ENCODE results near the gene HSFX2. TPM values are rescaled to one million over a fixed set of nuclear protein-coding genes. Genes with fewer than 3 reads are reported as not detected.
"Not testable (repeated sequence)": the region's sequence is repeated elsewhere in the genome, so short reads cannot be mapped to it uniquely, and the experiment has no call there.

HSFX2 gene
- total RNA-seq, 4 donors from 2014 or later, result 0.65 to 0.68 TPM; not detected in 2

DNA sequence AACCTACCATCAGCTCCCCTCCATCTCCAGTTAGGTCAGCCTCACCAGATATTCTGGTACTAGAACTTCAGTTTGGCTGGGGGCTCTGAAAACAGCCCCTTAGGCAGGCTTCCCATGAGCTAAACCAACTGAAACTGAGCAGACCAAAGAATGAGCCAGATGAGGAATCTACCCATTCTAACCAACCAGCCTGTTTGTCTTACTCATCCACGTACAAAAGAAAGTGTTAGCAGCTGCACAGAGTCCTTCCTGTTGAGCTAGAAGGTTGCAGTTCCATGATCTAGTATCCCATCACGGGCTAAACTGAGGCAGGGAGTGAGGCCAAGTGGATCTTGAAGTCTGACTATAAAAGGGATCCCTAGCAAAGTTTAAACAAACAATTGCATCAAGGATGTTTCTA lies 25.3 kb downstream of the HSFX2 start:
- TF ChIP-seq, protein P1, sequence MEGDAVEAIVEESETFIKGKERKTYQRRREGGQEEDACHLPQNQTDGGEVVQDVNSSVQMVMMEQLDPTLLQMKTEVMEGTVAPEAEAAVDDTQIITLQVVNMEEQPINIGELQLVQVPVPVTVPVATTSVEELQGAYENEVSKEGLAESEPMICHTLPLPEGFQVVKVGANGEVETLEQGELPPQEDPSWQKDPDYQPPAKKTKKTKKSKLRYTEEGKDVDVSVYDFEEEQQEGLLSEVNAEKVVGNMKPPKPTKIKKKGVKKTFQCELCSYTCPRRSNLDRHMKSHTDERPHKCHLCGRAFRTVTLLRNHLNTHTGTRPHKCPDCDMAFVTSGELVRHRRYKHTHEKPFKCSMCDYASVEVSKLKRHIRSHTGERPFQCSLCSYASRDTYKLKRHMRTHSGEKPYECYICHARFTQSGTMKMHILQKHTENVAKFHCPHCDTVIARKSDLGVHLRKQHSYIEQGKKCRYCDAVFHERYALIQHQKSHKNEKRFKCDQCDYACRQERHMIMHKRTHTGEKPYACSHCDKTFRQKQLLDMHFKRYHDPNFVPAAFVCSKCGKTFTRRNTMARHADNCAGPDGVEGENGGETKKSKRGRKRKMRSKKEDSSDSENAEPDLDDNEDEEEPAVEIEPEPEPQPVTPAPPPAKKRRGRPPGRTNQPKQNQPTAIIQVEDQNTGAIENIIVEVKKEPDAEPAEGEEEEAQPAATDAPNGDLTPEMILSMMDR (IDR thresholded peaks at IDR 0.05; ENCODE audit: low read depth), result no peak

DNA sequence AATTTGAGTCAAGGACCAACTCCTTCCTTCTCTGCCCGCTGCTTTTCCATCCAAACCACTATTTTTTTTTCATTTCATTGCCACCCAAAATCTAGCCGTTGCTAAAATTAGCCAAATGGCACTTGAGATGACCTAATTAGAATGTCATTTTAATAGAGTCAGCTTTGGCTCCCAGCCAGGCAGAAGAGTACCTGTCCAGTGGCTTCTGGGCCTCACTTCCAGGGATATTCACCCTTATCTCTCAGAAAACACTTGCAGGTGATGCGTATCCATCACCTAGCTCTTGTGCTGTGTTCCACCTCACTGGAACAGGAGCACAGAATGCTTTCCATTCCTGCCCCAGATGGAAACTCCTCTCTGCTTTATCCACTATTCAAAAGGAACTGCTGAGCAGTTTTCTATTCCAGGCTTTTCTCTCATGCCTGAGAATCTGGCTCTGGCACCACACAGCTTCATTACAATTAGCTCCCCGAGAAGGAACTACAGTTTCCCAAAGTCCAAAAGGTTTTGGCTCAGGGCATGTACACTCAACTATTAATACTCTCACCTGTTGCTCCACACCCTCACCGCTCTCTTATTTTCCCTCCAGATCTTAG lies 26.3 kb downstream of the HSFX2 start:
- TF ChIP-seq, protein P1 (IDR thresholded peaks at IDR 0.05; ENCODE audit: low read depth), result no peak

DNA sequence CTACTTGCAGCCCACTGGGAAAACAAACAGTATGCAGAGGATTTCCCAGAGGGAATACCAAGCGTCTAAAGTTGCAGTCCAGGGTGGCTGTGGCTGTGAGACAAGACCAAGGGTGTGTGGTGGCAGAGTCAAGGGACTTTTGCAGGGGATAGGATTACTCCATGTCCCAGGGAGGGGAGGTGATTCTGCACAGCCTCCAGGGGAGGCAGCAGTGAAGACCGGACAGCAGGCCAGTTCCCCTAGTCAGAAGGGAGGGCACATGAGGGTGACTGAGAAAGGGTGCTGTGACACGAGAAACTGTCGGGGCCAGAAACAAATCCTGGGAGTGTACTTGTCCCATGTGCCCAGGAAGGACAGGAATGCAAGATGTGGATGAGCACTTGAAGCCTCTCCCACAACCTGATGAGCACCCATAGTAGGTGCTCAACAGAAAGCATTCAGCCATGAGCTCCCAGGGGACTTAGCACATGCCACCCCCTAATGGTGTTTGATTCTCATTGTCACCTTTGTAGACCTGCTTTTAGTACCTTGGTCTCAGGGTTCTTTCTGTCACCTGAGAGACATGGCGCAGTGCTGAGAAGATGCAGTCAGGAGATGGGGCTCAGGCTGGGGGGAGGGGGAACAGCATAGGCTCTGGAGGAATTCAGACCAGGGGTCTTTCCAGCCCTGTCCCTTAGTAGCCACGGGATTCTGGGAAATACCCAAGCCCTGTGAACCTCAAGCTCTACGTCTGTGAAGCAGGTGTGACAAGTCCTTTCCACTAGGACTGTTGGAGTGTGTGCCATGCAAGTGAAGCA lies 27.3 kb downstream of the HSFX2 start:
- TF ChIP-seq, protein P1 (IDR thresholded peaks at IDR 0.05; ENCODE audit: low read depth), result no peak

DNA sequence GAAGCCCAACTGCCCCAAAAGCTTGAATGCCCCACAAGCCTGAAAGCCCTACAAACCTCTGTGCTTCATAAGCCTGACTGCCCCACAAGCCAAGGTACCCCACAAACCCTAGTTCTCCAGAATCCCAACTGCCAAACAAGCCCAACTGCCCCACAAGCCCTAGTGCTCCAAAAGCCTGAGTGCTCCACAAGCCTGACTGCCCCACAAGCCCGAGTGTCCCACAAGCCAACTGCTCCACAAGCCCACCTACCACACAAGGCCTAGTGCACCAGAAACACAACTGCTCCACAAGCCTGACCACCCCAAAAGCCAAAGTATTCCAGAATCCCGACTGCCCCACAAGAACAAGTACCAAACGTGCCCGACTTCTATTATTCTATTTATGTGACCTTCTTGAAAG lies 31.8 kb downstream of the HSFX2 start:
- TF ChIP-seq, protein P1 (IDR thresholded peaks at IDR 0.05; ENCODE audit: low read depth), result no peak

DNA sequence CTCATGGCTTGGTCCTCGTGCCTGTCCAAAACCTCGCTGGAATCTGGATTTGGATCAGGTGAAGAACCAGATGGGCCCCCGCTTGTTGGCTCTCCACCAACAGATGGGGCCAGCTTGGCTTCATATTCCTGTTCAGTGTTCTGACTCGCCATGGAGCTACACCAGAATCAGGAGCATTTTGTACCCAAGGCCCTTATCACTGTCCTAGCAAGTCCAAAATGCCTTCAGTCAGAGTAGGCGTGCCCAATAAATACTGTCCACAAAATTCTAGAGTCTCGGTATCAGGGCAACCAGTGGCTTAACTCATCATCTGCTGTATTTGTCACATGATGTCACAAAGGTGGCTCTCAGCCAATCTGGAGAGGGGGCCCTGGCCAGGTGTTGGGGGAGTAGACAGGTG lies 45.4 kb downstream of the HSFX2 start, which contains the start of gene HSFX3:
Gene HSFX3, minus strand, starts transcription at position 224 of the 400 bp plus-strand sequence. Its CDS starts 72 bp downstream, at position 152.
- TF ChIP-seq, protein P1 (IDR thresholded peaks at IDR 0.05; ENCODE audit: low read depth), result not testable (repeated sequence)

Other genes starting within 250 kb of the HSFX2 start
- 10 to 100 TPM; 55.8 to 73.1 (median 56.8) TPM for gene IDS, start 90.0 kb downstream of the HSFX2 start, total RNA-seq
- 10 to 100 TPM in 2 of 4 donors, 1 to 10 TPM in 2; 7.6 to 16.8 (median 12.3) TPM for gene EOLA1, start 54.3 kb downstream of the HSFX2 start, total RNA-seq
- gene HSFX3, start 45.4 kb downstream of the HSFX2 start, total RNA-seq, result not detected
- gene MAGEA9B, start 7.9 kb downstream of the HSFX2 start, total RNA-seq, result not detected
- 10 to 100 TPM; 15.1 to 20.2 (median 18.9) TPM for gene TMEM185A, start 36.5 kb upstream of the HSFX2 start, total RNA-seq
- not detected for gene MAGEA11, start 116.7 kb upstream of the HSFX2 start, total RNA-seq
- 1 to 10 TPM in 2 of 4 donors, under 1 TPM in 2; 0.33 to 1.7 (median 0.83) TPM for gene HSFX1, start 178.8 kb upstream of the HSFX2 start, total RNA-seq
- not detected for gene MAGEA9, start 186.6 kb upstream of the HSFX2 start, total RNA-seq

Data from subcutaneous adipose tissue (tissue), 4 donors.